Breast epithelium (tissue), 3 donors: ENCODE results near the gene RPS15.

Experiments
- CTCF ChIP-seq, 3 donors: fragments of 450-650 bp; IDR thresholded peaks; one replicate each; pipeline ENCODE4 v1.5.1; 2016 to 2017; ENCODE audit warnings: antibody characterized with exemption in 3 of 3, mild to moderate bottlenecking in 3 of 3, moderate library complexity in 3 of 3
- POLR2A ChIP-seq: fragments of 450-650 bp; IDR thresholded peaks from one replicate; pipeline ENCODE4 v1.6.1; 2016; ENCODE audit warnings: antibody characterized with exemption, mild to moderate bottlenecking, moderate library complexity
- POLR2AphosphoS5 ChIP-seq, 3 donors: sonication (generic); formaldehyde crosslinking; IDR thresholded peaks; one replicate each; pipeline ENCODE4 v1.6.1; 2017; ENCODE audit warnings: antibody characterized with exemption in 3 of 3

GRCh38 chr19:1433119-1434039 lies 4.8 kb upstream of the RPS15 start:
- TF ChIP-seq CTCF (IDR thresholded peaks at IDR 0.05) (no peak), POLR2A (no peak), POLR2AphosphoS5 (IDR thresholded peaks at IDR 0.05) (no peak)
